HEK293T (cell line): ENCODE data around the gene KLHL41.

Experiments
- ARNT ChIP-seq: fragments of 450-650 bp; IDR thresholded peaks from 2 replicates; pipeline ENCODE4 v1.6.1; 2017; ENCODE audit warnings: mild to moderate bottlenecking
- BHLHE40 ChIP-seq: fragments of 450-650 bp; IDR thresholded peaks from 2 replicates; pipeline ENCODE4 v1.6.1; 2016; ENCODE audit warnings: mild to moderate bottlenecking, moderate library complexity, borderline replicate concordance

DNA sequence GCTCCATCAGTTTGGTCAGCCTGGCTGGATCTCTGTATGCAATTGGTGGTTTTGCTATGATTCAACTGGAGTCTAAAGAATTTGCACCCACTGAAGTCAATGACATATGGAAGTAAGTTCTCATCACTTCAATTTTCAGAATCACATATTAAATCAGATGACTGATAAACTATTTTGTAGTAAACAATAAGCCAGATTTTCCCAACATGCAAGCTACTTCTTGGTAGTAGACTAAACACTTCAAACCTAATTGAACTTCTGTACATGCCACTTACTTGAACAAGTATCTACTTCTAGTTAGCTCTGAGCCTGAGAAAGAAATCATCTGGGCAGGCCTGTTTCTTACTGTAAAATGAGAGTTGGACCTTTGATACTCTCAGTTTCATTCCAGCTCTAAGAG, 11.4 kb downstream of the KLHL41 start:
- TF ChIP-seq BHLHE40, result no peak
- no peak for TF ChIP-seq ARNT
